GOT3 (cell line): ENCODE data around the gene S100A3.
A peak's percentile ranks its signal among the peaks of the same experiment; 100 is the strongest.
"Not testable (repeated sequence)": the region's sequence is repeated elsewhere in the genome, so short reads cannot be mapped to it uniquely, and the experiment has no call there.

Experiments used
- DNase-seq: peaks from one replicate; lab custom pipeline; 2025; ENCODE audit warnings: mixed read lengths; lab: John Stamatoyannopoulos, UW

S100A3 gene

DNA sequence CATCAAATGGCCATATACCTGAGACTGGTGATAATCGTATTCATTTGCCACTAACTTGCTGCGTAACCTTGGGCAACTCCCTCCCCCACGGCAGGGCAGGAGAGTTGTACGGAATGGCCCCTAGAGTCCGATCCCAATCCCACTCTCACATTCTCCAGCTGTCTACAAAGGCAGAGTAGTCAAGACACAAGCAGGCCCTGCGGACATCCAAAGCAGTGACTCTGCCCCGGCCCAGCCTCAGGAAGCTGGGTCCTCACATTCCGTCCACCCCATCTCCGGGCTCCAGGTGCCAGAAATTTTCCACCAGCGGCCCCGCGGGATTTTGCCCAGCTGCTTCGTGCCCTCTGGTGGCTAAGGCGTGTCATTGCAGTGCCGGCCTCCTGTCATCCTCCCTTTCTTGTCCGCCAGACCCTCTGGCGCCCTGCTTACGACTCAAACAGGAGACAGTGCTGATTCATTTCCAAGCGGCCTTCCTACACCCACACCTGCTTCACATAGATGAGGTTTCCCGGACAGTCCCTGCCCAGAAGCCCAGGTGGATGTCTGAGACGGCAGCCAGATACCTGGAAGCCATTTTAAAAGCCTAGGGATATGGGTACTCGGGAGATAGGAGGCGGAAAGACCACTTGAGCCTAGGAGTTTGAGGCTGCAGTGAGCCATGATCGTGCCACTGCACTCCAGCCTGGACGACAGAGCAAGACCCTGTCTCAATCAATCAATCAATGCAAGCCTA, 19.5 kb upstream of the S100A3 start:
- DNase-seq: peak; percentile 61

GRCh38 chr1:153567621-153568366, 18.7 kb upstream of the S100A3 start:
- no peak for DNase-seq

DNA sequence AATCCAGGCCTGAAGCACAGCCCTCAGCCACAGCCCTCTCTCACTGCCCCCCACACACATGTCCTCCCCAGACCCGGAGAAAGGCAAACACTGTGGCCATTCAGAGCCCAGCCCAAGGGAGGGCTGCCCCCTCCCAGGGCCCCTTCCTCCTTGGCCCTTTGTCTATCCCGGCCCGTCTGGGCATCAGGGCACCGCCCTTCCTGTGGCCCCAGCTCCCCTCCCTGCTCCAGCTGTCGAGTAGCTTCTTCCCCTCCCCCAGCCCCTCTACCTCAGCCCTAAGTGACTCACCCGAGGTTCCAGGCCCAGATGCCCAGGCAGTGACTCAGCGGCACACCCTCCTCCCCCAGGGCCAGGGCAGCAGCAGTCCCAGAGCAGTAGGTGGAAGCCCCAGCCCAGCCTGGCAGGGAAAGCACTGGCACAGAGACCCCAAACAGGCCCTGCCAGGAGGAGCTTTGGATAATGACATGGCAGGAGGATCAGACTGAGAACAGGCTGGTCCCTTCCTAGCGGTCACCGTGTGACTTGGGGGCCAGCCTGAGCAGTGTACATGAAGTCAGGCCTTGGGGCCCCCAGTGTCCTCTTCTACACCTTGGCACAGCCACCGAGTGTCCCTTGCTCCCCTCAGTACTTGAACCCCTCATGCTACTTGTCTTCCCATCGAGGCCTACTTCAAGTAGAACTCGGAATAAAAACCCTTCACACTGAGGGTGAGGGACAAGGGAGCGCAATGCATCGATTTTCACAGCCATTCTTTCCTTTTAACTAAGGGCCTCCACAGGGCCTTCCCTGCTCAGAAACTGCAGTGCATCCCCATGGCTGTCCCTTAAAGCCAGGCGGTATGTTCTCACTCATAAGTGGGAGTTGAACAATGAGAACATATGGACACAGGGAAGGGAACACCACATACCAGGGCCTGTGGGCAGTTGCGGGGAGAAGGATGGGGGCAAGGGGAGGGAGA, 17.6 kb upstream of the S100A3 start:
- peak; percentile 84 for DNase-seq

- no peak for DNase-seq
Observed at GRCh38 chr1:153565529-153566374, 16.7 kb upstream of the S100A3 start, which contains the start of gene S100A2. S100A2 (minus strand) TSS chr1:153565844; CDS start chr1:153563877, 1,967 bp downstream.

DNA sequence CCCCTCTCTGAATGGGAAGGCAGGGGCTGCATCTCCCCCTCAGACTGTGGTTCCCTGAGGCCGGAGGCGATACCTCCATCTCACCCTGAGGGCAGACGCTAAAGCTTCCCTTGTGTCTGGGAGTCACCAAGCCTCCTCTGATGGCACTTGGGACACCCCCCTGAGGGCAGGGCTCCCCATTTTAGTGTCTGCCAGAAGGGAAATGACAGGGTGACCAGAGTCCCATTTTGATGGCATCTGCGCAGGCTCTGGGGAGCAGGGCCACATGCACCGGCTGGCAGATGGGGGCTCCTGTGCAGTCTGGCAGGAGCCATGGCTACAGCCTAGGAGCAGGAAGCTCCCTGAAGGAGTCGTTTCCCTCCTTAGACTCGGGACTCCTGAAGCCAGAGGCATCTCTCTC, 14.9 kb upstream of the S100A3 start:
- DNase-seq: no peak

DNA sequence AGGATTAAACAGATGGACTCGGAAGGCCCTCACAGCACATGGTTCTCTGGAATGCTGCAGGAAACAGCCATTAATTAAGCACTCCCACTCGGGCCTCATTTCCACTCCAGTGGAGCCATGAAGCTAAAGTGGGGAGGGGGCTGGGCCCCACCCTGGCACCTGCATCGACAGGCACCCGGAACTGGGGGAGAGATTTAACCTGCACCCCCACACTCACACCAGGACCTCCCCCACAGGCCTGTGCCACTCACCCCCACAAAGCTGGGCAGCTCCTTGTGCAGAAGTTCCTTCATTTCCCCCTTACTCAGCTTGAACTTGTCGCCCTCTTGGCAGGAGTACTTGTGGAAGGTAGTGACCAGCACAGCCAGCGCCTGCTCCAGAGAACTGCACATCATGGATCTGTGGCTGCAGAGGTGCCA, 14.4 kb upstream of the S100A3 start:
- DNase-seq: no peak

DNA sequence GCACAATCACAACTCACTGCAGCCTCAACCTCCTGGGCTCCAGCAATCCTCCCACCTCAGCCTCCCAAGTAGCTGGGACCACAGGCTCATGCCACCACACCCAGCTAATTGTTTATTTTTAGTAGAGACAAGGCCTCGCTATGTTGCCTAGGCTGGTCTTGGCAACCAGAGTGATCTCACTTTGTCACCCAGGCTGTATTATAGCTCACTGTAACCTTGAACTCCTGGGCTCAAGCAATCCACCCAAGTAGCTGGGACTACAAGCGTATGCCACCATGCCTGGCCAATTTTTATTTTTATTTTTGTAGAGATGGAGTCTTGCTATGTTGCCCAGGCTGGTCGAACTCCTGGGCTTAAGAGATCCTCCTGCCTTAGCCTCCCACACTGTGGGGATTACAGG, 13.0 kb upstream of the S100A3 start:
- DNase-seq: not testable (repeated sequence)

GRCh38 chr1:153561466-153561985, 12.5 kb upstream of the S100A3 start:
- DNase-seq: no peak

GRCh38 chr1:153560771-153561465, 11.9 kb upstream of the S100A3 start:
- DNase-seq: no peak

GRCh38 chr1:153560241-153560640, 11.2 kb upstream of the S100A3 start:
- no peak for DNase-seq

- DNase-seq: no peak
Observed at GRCh38 chr1:153557877-153558276, 8.8 kb upstream of the S100A3 start.

GRCh38 chr1:153556348-153556747, 7.3 kb upstream of the S100A3 start:
- DNase-seq: no peak

DNA sequence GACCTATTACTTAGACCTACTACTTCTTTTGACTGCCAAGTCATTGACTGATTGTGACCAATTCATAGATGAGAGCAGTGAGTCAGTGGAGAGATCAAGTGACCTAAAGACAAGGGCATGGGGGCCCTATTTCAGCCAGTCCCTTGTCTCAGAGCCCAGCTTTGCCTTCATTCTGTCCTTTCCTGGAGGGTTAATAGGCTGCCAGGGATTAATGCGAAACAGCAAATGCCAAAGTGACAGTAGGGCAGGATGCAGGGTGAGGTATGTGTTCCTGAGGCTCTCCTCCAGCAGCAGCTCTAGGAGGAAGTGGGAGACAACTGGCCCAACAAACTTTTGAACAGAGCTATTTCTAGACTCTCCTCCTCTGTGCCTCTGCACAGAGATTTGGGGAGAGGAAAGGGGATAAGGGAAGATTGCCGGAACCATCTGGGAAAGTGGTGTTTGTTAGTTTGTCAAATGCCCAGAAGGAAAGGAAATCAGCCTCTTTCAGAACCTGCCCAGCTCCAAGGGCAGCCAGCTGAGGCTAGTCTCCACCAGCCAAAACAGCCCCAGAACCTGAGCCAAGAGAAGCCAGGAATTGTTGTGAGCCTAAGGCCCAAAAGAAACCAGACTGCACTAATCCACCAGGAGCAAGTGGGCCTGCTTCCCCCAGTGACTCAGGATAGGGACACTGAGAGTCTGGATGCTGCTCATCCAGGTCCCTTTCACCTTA, 4.9 kb upstream of the S100A3 start:
- no peak for DNase-seq

GRCh38 chr1:153553096-153553495, 4.0 kb upstream of the S100A3 start:
- no peak for DNase-seq

GRCh38 chr1:153552335-153552734, 3.3 kb upstream of the S100A3 start:
- no peak for DNase-seq

DNA sequence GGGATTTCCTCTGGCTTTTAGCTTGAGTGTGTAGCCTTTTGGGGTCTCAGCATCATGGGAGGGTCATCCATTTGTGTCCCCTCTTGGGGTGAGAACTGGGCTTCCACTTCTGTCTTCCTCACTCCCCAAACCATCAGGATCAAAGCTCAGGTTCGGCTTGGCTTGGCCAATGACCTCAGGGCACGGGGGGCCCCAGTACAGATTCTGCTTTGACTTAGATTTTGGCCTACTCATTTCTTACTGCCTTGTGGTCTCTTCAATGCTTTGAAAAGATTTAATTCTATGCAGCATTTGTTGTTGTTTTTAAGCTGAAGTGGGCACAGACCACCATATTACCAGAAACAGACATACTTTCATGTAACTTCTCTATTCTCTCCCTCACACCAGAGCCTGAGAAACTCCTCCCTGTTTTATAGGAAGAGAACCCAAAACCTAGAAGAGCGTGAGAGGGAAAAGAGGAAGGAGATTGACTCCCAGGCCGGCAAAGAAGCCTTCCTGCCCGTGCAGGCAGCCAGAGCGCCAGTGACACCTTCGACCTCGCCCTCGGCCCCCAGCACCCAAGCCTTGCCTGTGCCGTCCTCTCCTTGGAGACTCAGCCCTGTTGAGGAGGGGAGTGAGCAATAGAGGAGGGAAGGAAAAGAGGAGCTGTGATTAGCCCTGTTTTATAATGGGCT, 1.9 kb upstream of the S100A3 start:
- DNase-seq: no peak

DNA sequence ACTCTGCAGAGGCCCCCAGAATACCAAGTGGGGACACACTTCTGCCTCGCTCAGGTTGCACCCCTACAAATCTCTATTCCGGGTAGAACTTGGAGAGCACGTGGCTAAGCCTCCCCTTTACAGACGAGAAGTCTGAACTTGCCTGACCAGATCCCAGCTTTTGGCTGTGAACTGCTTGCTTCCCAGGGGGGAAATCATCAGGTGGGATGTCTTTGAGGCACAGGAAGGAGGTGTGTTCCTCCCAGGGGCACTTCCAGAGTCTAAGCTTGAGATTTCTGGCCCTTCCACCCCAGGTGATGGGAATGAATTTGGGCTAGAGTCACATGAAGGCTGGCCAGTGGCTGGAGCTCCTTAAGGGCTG, 1.3 kb upstream of the S100A3 start:
- DNase-seq: no peak

- DNase-seq: no peak
Observed at GRCh38 chr1:153549741-153550397, 811 bp upstream of the S100A3 start.
